Measurements from ENCODE around the gene ATP5MC2. TPM values are rescaled to one million over a fixed set of nuclear protein-coding genes. Genes with fewer than 3 reads are reported as not detected.
A peak's percentile ranks its signal among the peaks of the same experiment; 100 is the strongest.

Gene ATP5MC2
- total and polyA plus RNA-seq, 9 of the 15 experiments (the other 6 are each of a cell fraction or from before 2014, with no cell fraction given) = 314 to 1,208 (median 468) TPM

DNA sequence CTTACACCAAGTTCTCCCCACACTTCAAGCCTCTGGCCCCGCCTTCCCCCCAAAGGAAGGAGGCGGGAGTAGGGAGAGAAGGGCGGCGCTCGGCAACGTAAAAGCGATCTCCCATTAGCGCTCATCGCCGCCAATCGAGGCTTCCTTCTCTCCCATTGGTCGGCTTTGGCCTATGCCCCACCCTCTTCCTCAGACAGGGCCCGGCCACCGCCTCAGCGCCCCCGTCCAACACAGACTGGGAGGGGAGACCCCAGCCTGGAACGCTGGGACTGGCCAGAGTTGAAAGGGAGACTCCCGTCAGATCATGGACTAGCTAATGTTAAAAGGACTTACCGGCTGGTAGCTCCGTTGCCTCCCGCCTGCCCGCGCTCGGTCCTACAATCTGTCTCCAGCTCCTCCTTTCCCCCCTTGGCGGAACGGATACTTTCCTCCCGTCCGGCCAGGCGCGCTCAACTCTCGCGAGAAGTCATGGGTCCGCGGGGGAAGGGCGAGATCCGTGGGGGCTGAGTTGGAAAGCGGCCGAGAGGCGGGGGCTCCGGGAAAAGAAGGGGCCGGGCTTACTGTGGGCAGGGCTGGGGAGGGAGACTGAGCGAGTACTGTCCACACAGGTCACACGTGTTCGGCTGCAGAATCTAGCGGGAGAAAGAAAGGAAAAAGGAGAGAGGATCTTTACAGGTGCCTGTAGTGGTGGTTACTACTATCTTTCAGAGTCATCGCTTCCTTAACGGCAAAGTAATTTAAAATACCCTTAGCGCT lies 49.8 kb downstream of the ATP5MC2 start, which contains the start of gene ATF7 (continued):
- TF ChIP-seq YY1 (IDR thresholded peaks at IDR 0.05; ENCODE audit: borderline replicate concordance in 1 of 3, control insufficient read depth in 1 of 3, extremely low read depth in 1 of 3, insufficient read depth in 3 of 3, insufficient read length in 1 of 3, insufficient replicate concordance in 2 of 3, low read depth in 1 of 3, low read length in 2 of 3) (peak in 1 of 3 experiments; percentile 47), ZNF76 (CRISPR knock-in tag; IDR thresholded peaks at IDR 0.05; ENCODE audit: borderline replicate concordance) (0 out of 2 replicates have a peak, but pooled peaks have one; percentile 68), ARID3A (IDR thresholded peaks at IDR 0.05; ENCODE audit: borderline replicate concordance, low read depth, low read length) (peak; percentile 17; the same call in 1 of the 2 replicates), SOX6 (IDR thresholded peaks at IDR 0.05) (peak; percentile 47; the same call in 1 of the 2 replicates), MAX (CRISPR knock-in tag; IDR thresholded peaks at IDR 0.05) (peak; percentile 90)

All from K562 (cell line).